Prostate gland (tissue), 2 donors: Measurements from ENCODE around the gene FOXB2.

Experiments used
- POLR2A ChIP-seq: fragments of 450-650 bp; IDR thresholded peaks from one replicate; pipeline ENCODE4 v1.6.1; 2016; ENCODE audit warnings: antibody characterized with exemption, mild to moderate bottlenecking
- TF ChIP-seq, protein P1 (sequence below), 4 experiments: fragments of 200-600 bp in 2 of 4; fragments of 450-650 bp in 2 of 4; sonication (generic) in 2 of 4; IDR thresholded peaks; 1 replicate in 3 of 4; 2 replicates in 1 of 4; pipeline ENCODE4 v1.5.1; 2016 to 2019; ENCODE audit warnings: antibody characterized with exemption in 4 of 4, mild to moderate bottlenecking in 2 of 4, moderate library complexity in 2 of 4

DNA sequence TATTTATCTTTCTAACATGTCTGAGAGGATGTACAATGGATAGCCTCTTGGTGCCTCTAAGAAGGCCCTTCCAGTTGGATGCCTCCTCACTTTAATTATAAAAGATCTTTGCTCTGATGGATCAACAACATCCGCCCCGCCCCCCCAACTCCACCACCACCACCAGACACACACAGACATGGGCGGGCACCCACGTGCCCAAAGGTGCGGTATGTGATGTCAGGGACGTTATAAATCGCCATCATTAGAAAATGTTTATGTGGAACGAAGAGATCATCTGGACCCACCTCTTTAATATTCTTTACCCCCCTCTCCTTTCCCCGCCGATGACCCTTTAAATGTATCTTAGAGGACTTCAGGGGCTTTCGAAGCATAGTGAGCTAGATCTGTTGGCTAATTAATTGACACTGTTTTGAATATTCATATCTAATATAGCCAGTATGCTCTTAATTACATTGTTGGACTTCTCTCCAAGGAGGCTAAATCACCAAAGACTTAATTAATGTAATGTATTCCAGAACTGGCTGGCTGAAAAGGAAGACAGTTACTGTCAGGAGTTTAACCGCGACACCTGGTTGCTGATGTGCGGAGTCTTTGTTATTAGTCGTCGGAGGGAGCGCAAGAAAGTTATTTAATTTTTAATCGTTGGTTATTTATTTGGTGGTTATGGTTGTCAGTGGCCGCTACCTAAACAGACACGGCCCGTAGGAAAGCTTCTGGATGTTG, 6.1 kb upstream of the FOXB2 start:
- TF ChIP-seq, protein P1, sequence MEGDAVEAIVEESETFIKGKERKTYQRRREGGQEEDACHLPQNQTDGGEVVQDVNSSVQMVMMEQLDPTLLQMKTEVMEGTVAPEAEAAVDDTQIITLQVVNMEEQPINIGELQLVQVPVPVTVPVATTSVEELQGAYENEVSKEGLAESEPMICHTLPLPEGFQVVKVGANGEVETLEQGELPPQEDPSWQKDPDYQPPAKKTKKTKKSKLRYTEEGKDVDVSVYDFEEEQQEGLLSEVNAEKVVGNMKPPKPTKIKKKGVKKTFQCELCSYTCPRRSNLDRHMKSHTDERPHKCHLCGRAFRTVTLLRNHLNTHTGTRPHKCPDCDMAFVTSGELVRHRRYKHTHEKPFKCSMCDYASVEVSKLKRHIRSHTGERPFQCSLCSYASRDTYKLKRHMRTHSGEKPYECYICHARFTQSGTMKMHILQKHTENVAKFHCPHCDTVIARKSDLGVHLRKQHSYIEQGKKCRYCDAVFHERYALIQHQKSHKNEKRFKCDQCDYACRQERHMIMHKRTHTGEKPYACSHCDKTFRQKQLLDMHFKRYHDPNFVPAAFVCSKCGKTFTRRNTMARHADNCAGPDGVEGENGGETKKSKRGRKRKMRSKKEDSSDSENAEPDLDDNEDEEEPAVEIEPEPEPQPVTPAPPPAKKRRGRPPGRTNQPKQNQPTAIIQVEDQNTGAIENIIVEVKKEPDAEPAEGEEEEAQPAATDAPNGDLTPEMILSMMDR (IDR thresholded peaks at IDR 0.05) = no peak
- TF ChIP-seq POLR2A = no peak
